ENCODE results near the gene CCL21. TPM values are rescaled to one million over a fixed set of nuclear protein-coding genes. Genes with fewer than 3 reads are reported as not detected.
"Not testable (repeated sequence)": the region's sequence is repeated elsewhere in the genome, so short reads cannot be mapped to it uniquely, and the experiment has no call there.

Gene CCL21
- total and polyA plus RNA-seq, 2 donors (not counting 1 experiment from before 2014, with no cell fraction given) = not detected

GRCh38 chr9:34723141-34723540, 13.2 kb upstream of the CCL21 start:
- POLR2A ChIA-PET = no interaction called here
- Histone ChIP-seq H3K9ac (ENCODE audit: low read length) (no peak overlapping the region), H2AFZ (ENCODE audit: insufficient read depth, low read depth, low read length, poor library complexity, severe bottlenecking) (no peak overlapping the region), H3K4me3 (ENCODE audit: control extremely low read depth in 1 of 5, extremely low read depth in 1 of 5, insufficient read depth in 1 of 5, low read depth in 2 of 5, low read length in 4 of 5) (no peak overlapping the region), H3K79me2 (ENCODE audit: control insufficient read depth, insufficient read depth, low read length) (no peaks in the 10 kb centered on the region), H3K4me1 (ENCODE audit: control insufficient read depth in 2 of 2, insufficient read depth in 2 of 2, low read length in 2 of 2) (no peaks in the 10 kb centered on the region), H3K27ac (ENCODE audit: low read length in 2 of 2) (no peak overlapping the region), H4K20me1 (ENCODE audit: control insufficient read depth, insufficient read depth, low read length, poor library complexity, severe bottlenecking) (no peaks in the 10 kb centered on the region), H3K36me3 (replicated peaks in 1 of 2; ENCODE audit: control extremely low read depth in 1 of 2, control insufficient read depth in 1 of 2, extremely low read depth in 1 of 2, insufficient read depth in 2 of 2, low read length in 1 of 2) (no peaks in the 10 kb centered on the region), H3K9me3 (ENCODE audit: control extremely low read depth in 1 of 3, control insufficient read depth in 2 of 3, insufficient read depth in 1 of 3, low read length in 2 of 3) (no peaks in the 10 kb centered on the region), H3K4me2 (replicated peaks; ENCODE audit: low read depth, low read length, poor library complexity, severe bottlenecking) (no peak overlapping the region), H3K27me3 (replicated peaks in 1 of 4; ENCODE audit: control extremely low read depth in 1 of 4, control insufficient read depth in 3 of 4, insufficient read depth in 4 of 4, low read length in 3 of 4) (peaks cover 0 to 3% (median 0%) of the 10 kb centered on the region in 4 experiments)
- H3K4me1 Mint-ChIP-seq = no peaks in the 10 kb centered on the region
- H3K27me3 Mint-ChIP-seq = peaks cover 8% of the 10 kb centered on the region
- intact Hi-C loops (cut with micrococcal nuclease) = no loop called here
- TF ChIP-seq EZH2 (IDR thresholded peaks at IDR 0.05; ENCODE audit: borderline replicate concordance, insufficient read depth, low read depth, low read length, poor library complexity, severe bottlenecking) = no peak
- no peak for TF ChIP-seq CTCF (IDR thresholded peaks at IDR 0.05)
- no peak overlapping the region for H3K27ac Mint-ChIP-seq
- DNase-seq (no peak), ATAC-seq (ENCODE audit: low read depth) (no peak)
- H3K9me3 Mint-ChIP-seq (ENCODE audit: insufficient read depth) = no peaks in the 10 kb centered on the region
- 97% methylated on average over 11 of the region's 11 CpGs for WGBS (ENCODE audit: insufficient coverage)
- no peak overlapping the region for H3K4me3 Mint-ChIP-seq
- CTCF ChIA-PET = no interaction called here

- H3K9me3 Mint-ChIP-seq (ENCODE audit: insufficient read depth); H3K27ac Mint-ChIP-seq; CTCF ChIA-PET; H3K4me2 ChIP-seq (replicated peaks; ENCODE audit: low read depth, low read length, poor library complexity, severe bottlenecking); H3K4me1 ChIP-seq (ENCODE audit: control insufficient read depth in 2 of 2, insufficient read depth in 2 of 2, low read length in 2 of 2); DNase-seq; H3K4me3 Mint-ChIP-seq; H3K27me3 ChIP-seq (replicated peaks in 1 of 4; ENCODE audit: control extremely low read depth in 1 of 4, control insufficient read depth in 3 of 4, insufficient read depth in 4 of 4, low read length in 3 of 4); H3K27ac ChIP-seq (ENCODE audit: low read length in 2 of 2); intact Hi-C loops (cut with micrococcal nuclease); POLR2A ChIA-PET; H3K36me3 ChIP-seq (replicated peaks in 1 of 2; ENCODE audit: control extremely low read depth in 1 of 2, control insufficient read depth in 1 of 2, extremely low read depth in 1 of 2, insufficient read depth in 2 of 2, low read length in 1 of 2); H3K79me2 ChIP-seq (ENCODE audit: control insufficient read depth, insufficient read depth, low read length); H3K9me3 ChIP-seq (ENCODE audit: control extremely low read depth in 1 of 3, control insufficient read depth in 2 of 3, insufficient read depth in 1 of 3, low read length in 2 of 3); H4K20me1 ChIP-seq (ENCODE audit: control insufficient read depth, insufficient read depth, low read length, poor library complexity, severe bottlenecking); H3K4me3 ChIP-seq (ENCODE audit: control extremely low read depth in 1 of 5, extremely low read depth in 1 of 5, insufficient read depth in 1 of 5, low read depth in 2 of 5, low read length in 4 of 5); H2AFZ ChIP-seq (ENCODE audit: insufficient read depth, low read depth, low read length, poor library complexity, severe bottlenecking); H3K9ac ChIP-seq (ENCODE audit: low read length); ATAC-seq (ENCODE audit: low read depth); H3K4me1 Mint-ChIP-seq: not testable (repeated sequence)
- peaks cover 20% of the 10 kb centered on the region for H3K27me3 Mint-ChIP-seq
Observed at GRCh38 chr9:34719769-34720025, 9.8 kb upstream of the CCL21 start.
